GM12878 (cell line): ENCODE data around the gene PTPN14. TPM values are rescaled to one million over a fixed set of nuclear protein-coding genes. Genes with fewer than 3 reads are reported as not detected.

Experiments used
- ATAC-seq: fragments of 200-7000 bp; cut with Tn5 transposase; 3 replicates; pipeline ENCODE4 v1.9.1; 2020; ENCODE audit warnings: mild to moderate bottlenecking, moderate library complexity
- BruUV-seq: library from RNA; stranded (reverse); fragments of 400-500 nt; replicated peaks from 2 replicates; lab custom pipeline; 2021; lab: Mats Ljungman, UMichigan
- CTCF ChIA-PET: fragments of 300-600 bp; sonication (Branson Sonifier 250); formaldehyde crosslinking; extraction: SDS; loops from one replicate; lab custom pipeline; 2021; ENCODE audit warnings: inconsistent platforms; lab: Yijun Ruan, JAX
- POLR2A ChIA-PET: fragments of 350-600 bp; formaldehyde crosslinking; extraction: SDS; loops from one replicate; lab custom pipeline; 2021; ENCODE audit warnings: inconsistent platforms; lab: Charles Lee
- RAD21 ChIA-PET: fragments of 300-600 bp; sonication (Branson Sonifier 250); formaldehyde crosslinking; loops from one replicate; lab custom pipeline; 2023; ENCODE audit warnings: antibody characterized with exemption; ENCODE audit not compliant: unreplicated experiment; lab: Charles Lee
- SMC1A ChIA-PET: fragments of 300-600 bp; sonication (Branson Sonifier 250); formaldehyde crosslinking; loops from one replicate; lab custom pipeline; 2023; ENCODE audit not compliant: unreplicated experiment, uncharacterized antibody; lab: Charles Lee
- DNase-seq: peaks from one replicate; pipeline ENCODE4 v3.0.0-alpha.2; 2011; ENCODE audit warnings: low read depth, low spot score
- FAIRE-seq: peaks from 3 replicates; lab custom pipeline; 2011; peaks lifted over from hg19 to GRCh38; lab: Jason Lieb, UNC
- H2AFZ ChIP-seq: 2 replicates; pipeline ENCODE4 v1.6.0; 2011; ENCODE audit warnings: low read depth, low read length, control low read depth; ENCODE audit not compliant: control insufficient read depth
- H3K27ac ChIP-seq: 2 replicates; pipeline ENCODE4 v1.5.1; 2011; ENCODE audit warnings: control low read depth; ENCODE audit not compliant: control insufficient read depth, insufficient read depth
- H3K27me3 ChIP-seq, 2 experiments: replicated peaks in 1 of 2; 2 replicates each; pipeline versions ENCODE4 v1.6.0 to v1.6.1; 2011; ENCODE audit warnings: low read length in 1 of 2; ENCODE audit not compliant: control insufficient read depth in 2 of 2, insufficient read depth in 2 of 2
- H3K36me3 ChIP-seq, 2 experiments: 2 replicates each; pipeline ENCODE4 v1.5.1; 2011; ENCODE audit warnings: low read length in 1 of 2; ENCODE audit not compliant: control insufficient read depth in 2 of 2, insufficient read depth in 2 of 2
- H3K4me1 ChIP-seq: 2 replicates; pipeline ENCODE4 v1.6.1; 2011; ENCODE audit warnings: mild to moderate bottlenecking, low read length, moderate library complexity, mixed read lengths; ENCODE audit not compliant: control insufficient read depth, insufficient read depth
- H3K4me2 ChIP-seq: 2 replicates; pipeline ENCODE4 v1.6.0; 2011; ENCODE audit warnings: control low read depth; ENCODE audit not compliant: control insufficient read depth, insufficient read depth
- H3K4me3 ChIP-seq: fragments of 200-600 bp; sonication (generic); 2 replicates; pipeline ENCODE4 v1.5.1; 2016
- H3K79me2 ChIP-seq: 2 replicates; pipeline ENCODE4 v1.6.0; 2011; ENCODE audit warnings: low read length; ENCODE audit not compliant: control insufficient read depth, insufficient read depth
- H3K9ac ChIP-seq: 2 replicates; pipeline ENCODE4 v1.8.0; 2011; ENCODE audit warnings: low read length, control low read depth, mixed read lengths; ENCODE audit not compliant: control insufficient read depth, insufficient read depth
- H3K9me3 ChIP-seq: replicated peaks from 3 replicates; pipeline ENCODE4 v1.5.1; 2011; ENCODE audit warnings: mild to moderate bottlenecking, low read length; ENCODE audit not compliant: control insufficient read depth, insufficient read depth
- H4K20me1 ChIP-seq: 2 replicates; pipeline ENCODE4 v1.6.0; 2011; ENCODE audit not compliant: control insufficient read depth, insufficient read depth
- CBX5 ChIP-seq: sonication (generic); IDR thresholded peaks from 2 replicates; pipeline ENCODE4 v1.6.1; 2016; ENCODE audit warnings: low read depth, moderate library complexity, mild to moderate bottlenecking, inconsistent platforms
- IKZF1 ChIP-seq: fragments of 450-650 bp; conservative IDR thresholded peaks from 2 replicates; pipeline ENCODE4 v1.6.1; 2017; ENCODE audit warnings: antibody characterized with exemption, mild to moderate bottlenecking
- JUND ChIP-seq: IDR thresholded peaks from 2 replicates; pipeline ENCODE4 v1.6.1; 2012; ENCODE audit warnings: low read depth, mild to moderate bottlenecking, low read length, improper control_type of control experiment, moderate library complexity
- MEF2A ChIP-seq: IDR thresholded peaks from 2 replicates; pipeline ENCODE4 v1.6.1; 2011; ENCODE audit warnings: low read depth, mild to moderate bottlenecking, low read length, moderate library complexity; ENCODE audit not compliant: insufficient read depth
- MEF2B ChIP-seq: fragments of 450-650 bp; IDR thresholded peaks from 2 replicates; pipeline ENCODE4 v1.6.1; 2018; ENCODE audit warnings: mild to moderate bottlenecking, moderate library complexity; ENCODE audit not compliant: partially characterized antibody, poor library complexity, severe bottlenecking
- MTA3 ChIP-seq: IDR thresholded peaks from 2 replicates; pipeline ENCODE4 v1.6.1; 2012; ENCODE audit warnings: low read length, inconsistent platforms, borderline replicate concordance
- NR2F1 ChIP-seq: fragments of 450-650 bp; conservative IDR thresholded peaks from 2 replicates; pipeline ENCODE4 v1.6.1; 2017; ENCODE audit warnings: mild to moderate bottlenecking
- RFX5 ChIP-seq: IDR thresholded peaks from 2 replicates; pipeline ENCODE4 v1.6.1; 2011; ENCODE audit warnings: low read depth, low read length, improper control_type of control experiment
- RUNX3 ChIP-seq: IDR thresholded peaks from 2 replicates; pipeline ENCODE4 v1.6.1; 2012; ENCODE audit warnings: low read length, inconsistent platforms
- TAF1 ChIP-seq: IDR thresholded peaks from 2 replicates; pipeline ENCODE4 v1.6.1; 2011; ENCODE audit warnings: mild to moderate bottlenecking, low read depth, low read length, borderline replicate concordance
- WGBS: methylation state at CpG from one replicate; pipeline ENCODE4 v1.1.6; 2016; ENCODE audit warnings: low lambda C conversion rate; ENCODE audit not compliant: insufficient replicate concordance, insufficient coverage; ENCODE audit errors: missing lambda C conversion rate; 5-methylcytosine and 5-hydroxymethylcytosine counted together
- in situ Hi-C: fragments of 300-500 bp; cut with MboI; formaldehyde crosslinking; loops from 9 replicates; pipeline ENCODE4 v1.14.3; 2018; ENCODE audit warnings: mixed read lengths
- intact Hi-C: fragments of 100-400 bp; cut with micrococcal nuclease; formaldehyde crosslinking; loops from one replicate; pipeline ENCODE4 v1.14.2; 2022; ENCODE audit not compliant: unreplicated experiment
- polyA plus RNA-seq, 11 experiments: library from polyadenylated mRNA; depleted of rRNA in 4 of 11; unstranded in 6 of 11; stranded (reverse) in 5 of 11; fragments of >200 nt; fragmentation: Nextera tagmentation in 4 of 11; fragmentation: Illumina TruSeq in 1 of 11; extraction: Ambion mirVana in 4 of 11; extraction: Trizol in 1 of 11; gene quantifications; 1 replicate in 1 of 11; 2 replicates in 10 of 11; pipeline versions ENCODE4 v1.2.1 to v1.2.3, GENCODE V29; 2011 to 2016; ENCODE audit warnings: inconsistent platforms in 2 of 11, missing spikeins in 2 of 11, low read depth in 1 of 11
- total RNA-seq, 4 experiments: library from RNA; depleted of rRNA in 3 of 4; stranded (reverse); fragments of >200 nt in 3 of 4; fragmentation: Illumina TruSeq in 1 of 4; extraction: Trizol in 1 of 4; gene quantifications; 2 replicates each; pipeline versions ENCODE4 v1.2.1 to v1.2.3, GENCODE V29; 2013 to 2021
- TF ChIP-seq, protein P1 (sequence below): fragments of 450-650 bp; IDR thresholded peaks from 2 replicates; pipeline ENCODE4 v1.6.1; 2016; ENCODE audit warnings: mild to moderate bottlenecking
- TF ChIP-seq, protein P2 (sequence below): fragments of 450-650 bp; IDR thresholded peaks from 2 replicates; pipeline ENCODE4 v1.6.1; 2017; ENCODE audit warnings: low read depth, mild to moderate bottlenecking, moderate library complexity

The PTPN14 gene
- total and polyA plus RNA-seq, 10 of the 15 experiments (the other 5 are each of a cell fraction or from before 2014, with no cell fraction given), result 0.05 to 5.1 (median 0.44) TPM

DNA sequence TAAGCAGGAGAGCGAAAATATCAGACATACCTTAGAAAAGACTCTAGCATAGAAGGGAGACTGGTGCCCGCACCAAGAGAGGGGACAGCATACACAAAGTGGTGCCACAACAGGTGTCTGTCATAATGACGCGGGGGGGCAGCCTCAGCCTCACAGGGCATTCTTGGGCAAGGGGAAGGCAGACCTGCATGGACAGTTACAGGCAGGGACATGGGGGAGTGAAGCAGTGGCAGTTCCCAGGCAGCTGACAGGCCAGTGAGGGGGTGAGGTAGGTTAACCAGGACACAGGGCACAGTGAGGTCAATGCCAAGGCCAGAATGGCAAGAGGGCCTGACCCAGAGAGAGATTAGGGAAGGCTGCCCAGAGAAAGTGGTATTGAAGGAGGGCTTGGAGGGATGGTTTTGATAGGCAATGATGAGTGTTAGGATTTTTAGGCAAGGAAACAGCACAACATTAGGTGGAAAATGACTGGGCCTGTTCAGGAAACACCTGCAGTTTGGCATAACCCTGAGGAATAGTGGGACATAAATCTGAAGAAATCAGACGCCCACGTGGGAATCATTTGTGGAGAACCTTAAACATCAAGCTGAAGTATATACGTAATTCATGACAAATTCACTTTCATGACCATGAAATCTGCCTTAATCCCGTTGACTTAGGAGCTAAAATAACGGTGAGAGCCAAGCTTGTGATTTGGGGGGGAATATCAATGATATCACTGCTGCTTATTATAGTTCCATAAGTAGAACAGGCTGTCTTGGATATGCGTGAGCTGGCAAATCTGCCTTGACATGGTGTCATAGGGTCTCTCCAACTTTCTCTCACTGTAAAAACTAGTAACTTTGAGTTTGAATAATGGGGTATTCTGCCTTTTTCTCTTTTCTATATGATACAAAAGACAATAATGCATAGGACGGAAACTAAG lies 8.9 kb downstream of the PTPN14 start:
- in situ Hi-C loops, result no loop called here
- H3K36me3 ChIP-seq, result no peaks in the 10 kb centered on the region
- no peak overlapping the region for H2AFZ ChIP-seq
- no peak overlapping the region for H3K27ac ChIP-seq
- no peaks in the 10 kb centered on the region for H3K79me2 ChIP-seq
- ChIA-PET SMC1A (interaction anchor here (0.7 to 6.4 kb wide), 12 partner anchors 7 to 211 kb away, joined by 3 to 83 read pairs (median 4); partner anchors contain the start of gene PTPN14), CTCF (interaction anchor here (1.2 to 2.5 kb wide), 4 partner anchors 7 to 43 kb away, joined by 3 to 9 read pairs (median 5); no protein-coding TSS in a partner anchor), POLR2A (interaction anchor here (1.0 to 4.5 kb wide), 5 partner anchors 7 to 102 kb away, joined by 3 to 40 read pairs (median 4); partner anchors contain the start of gene PTPN14), RAD21 (interaction anchor here (0.9 to 5.9 kb wide), 5 partner anchors 9 to 39 kb away, joined by 3 to 47 read pairs (median 4); partner anchors contain the start of gene PTPN14)
- H3K9ac ChIP-seq, result no peak overlapping the region
- no peaks in the 10 kb centered on the region for H4K20me1 ChIP-seq
- H3K4me3 ChIP-seq, result no peak overlapping the region
- TF ChIP-seq IKZF1 (no peak), RFX5 (no peak), CBX5 (no peak), JUND (no peak), MEF2B (no peak), TAF1 (no peak), RUNX3 (no peak), NR2F1 (no peak), MEF2A (no peak), MTA3 (no peak)
- TF ChIP-seq, protein P1, sequence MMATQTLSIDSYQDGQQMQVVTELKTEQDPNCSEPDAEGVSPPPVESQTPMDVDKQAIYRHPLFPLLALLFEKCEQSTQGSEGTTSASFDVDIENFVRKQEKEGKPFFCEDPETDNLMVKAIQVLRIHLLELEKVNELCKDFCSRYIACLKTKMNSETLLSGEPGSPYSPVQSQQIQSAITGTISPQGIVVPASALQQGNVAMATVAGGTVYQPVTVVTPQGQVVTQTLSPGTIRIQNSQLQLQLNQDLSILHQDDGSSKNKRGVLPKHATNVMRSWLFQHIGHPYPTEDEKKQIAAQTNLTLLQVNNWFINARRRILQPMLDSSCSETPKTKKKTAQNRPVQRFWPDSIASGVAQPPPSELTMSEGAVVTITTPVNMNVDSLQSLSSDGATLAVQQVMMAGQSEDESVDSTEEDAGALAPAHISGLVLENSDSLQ, result no peak
- TF ChIP-seq, protein P2, sequence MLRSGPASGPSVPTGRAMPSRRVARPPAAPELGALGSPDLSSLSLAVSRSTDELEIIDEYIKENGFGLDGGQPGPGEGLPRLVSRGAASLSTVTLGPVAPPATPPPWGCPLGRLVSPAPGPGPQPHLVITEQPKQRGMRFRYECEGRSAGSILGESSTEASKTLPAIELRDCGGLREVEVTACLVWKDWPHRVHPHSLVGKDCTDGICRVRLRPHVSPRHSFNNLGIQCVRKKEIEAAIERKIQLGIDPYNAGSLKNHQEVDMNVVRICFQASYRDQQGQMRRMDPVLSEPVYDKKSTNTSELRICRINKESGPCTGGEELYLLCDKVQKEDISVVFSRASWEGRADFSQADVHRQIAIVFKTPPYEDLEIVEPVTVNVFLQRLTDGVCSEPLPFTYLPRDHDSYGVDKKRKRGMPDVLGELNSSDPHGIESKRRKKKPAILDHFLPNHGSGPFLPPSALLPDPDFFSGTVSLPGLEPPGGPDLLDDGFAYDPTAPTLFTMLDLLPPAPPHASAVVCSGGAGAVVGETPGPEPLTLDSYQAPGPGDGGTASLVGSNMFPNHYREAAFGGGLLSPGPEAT, result no peak
- ATAC-seq (no peak; the same call in 1 of the 3 replicates), FAIRE-seq (no peak), DNase-seq (no peak)
- intact Hi-C loops, result no loop called here
- H3K4me1 ChIP-seq, result no peaks in the 10 kb centered on the region
- 32% methylated on average over 11 of the region's 11 CpGs for WGBS
- H3K9me3 ChIP-seq, result no peaks in the 10 kb centered on the region
- H3K27me3 ChIP-seq, result no peaks in the 10 kb centered on the region; a peak in 1 of 4 replicates
- no TSS peak for BruUV-seq
- no peak overlapping the region for H3K4me2 ChIP-seq
